Measurements from ENCODE around the gene STX8.
A peak's percentile ranks its signal among the peaks of the same experiment; 100 is the strongest.
"Not testable (repeated sequence)": the region's sequence is repeated elsewhere in the genome, so short reads cannot be mapped to it uniquely, and the experiment has no call there.

STX8 gene

DNA sequence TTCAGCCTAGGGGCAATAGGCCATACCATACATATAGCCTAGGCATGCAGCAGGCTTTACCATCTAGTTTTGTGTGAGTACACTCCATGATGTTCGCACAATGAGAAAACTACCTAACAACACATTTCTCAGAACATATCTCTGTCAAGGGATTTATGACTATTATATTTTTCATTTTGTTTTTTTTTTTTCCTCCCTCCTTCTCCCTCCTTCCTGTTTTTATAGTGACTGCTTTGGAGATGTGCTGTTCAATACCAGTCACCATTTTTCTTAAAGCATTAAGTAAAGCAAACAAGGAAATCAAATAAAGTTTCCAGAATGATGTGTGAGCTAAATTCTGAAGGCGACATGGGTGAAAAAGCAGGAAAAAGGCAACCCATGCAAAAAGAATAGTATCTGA is 194.6 kb downstream of the STX8 start:
- DNase-seq = no peak

DNA sequence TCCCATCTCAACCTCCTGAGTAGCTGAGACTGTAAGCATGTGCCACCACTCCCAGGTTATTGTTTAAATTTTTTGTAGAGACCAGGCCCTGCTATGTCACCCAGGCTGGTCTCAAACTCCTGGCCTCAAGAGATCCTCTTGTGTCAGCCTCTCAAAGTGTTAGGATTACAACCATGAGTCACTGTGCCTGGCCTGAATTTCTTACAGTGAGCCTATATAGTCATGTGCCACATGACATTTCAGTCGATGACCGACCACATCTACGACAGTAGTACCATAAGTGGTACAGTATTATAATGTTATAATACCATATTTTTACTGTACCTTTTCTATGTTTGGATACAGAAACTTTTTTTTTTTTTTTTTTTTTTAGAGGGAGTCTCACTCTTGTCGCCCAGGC is 195.3 kb downstream of the STX8 start:
- no peak for DNase-seq

DNA sequence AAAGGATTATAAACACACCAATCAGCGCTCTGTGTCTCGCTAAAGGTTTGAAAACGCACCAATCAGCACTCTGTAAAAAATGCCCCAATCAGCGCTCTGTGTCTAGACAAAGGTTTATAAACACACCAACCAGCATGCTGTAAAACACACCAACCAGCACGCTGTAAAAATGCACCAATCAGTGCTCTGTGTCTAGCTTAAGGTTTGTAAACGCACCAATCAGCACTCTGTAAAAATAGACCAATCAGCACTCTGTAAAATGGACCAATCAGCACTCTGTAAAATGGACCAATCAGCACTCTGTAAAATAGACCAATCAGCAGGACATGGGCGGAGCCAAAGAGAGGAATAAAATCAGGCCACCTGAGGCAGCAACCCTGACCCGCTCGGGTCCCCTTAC is 199.4 kb downstream of the STX8 start:
- DNase-seq = not testable (repeated sequence)

DNA sequence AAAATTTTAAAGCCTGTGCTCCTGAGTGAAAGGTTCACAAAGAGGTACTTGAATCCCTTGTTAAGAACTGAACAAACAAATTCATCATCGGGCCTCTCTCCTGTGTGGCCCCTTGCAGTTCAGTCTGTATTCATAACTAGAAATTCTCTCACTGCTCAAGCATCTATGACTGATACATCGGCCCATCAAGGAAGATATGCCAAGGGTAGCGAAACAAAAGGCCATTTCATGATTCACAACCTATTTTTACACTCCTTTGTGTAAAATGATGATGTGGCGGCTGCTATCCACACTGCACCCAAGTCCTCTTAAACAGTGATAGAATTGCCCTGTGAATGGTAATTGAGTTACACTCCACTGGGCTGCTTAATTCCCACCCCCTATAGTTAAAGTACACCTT is 204.6 kb downstream of the STX8 start:
- DNase-seq = peak; percentile 89

DNA sequence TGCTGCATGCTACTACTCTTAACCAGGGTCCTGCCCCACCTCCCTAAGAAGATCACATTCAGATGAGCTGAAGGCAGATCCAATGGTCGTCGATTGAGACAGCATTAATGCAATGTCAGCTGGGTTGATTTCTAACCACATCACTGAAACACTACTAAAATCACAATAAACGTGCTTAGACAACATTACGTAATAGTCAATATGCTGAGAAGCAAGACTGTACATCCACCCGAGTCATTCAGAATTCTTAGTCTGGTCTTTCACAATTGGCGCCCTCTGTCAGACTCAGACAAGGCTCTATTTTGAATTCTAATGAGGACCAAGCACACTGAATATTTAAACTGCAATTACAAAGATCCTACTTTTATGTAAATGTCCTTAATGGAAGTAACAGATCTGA is 205.2 kb downstream of the STX8 start:
- DNase-seq = peak; percentile 67

DNA sequence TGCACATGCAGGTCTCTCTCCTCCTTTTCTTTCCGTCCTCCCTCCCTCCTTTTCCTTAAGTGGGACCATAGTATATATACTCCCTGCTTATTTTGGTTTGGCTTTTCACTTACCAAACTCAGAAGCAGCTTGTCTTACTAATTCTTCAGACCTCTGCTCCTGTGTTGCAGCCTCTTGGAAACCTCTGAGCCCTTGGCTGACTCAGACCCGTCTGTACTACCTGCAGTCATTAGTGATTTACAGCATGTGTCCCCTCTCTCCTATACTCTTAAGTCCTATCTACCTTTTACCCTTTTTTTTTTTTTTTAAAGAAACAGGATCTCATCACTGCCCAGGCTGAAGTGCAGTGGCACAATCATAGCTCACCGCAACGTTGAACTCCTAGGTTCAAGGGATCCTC is 207.0 kb downstream of the STX8 start:
- DNase-seq = no peak

DNA sequence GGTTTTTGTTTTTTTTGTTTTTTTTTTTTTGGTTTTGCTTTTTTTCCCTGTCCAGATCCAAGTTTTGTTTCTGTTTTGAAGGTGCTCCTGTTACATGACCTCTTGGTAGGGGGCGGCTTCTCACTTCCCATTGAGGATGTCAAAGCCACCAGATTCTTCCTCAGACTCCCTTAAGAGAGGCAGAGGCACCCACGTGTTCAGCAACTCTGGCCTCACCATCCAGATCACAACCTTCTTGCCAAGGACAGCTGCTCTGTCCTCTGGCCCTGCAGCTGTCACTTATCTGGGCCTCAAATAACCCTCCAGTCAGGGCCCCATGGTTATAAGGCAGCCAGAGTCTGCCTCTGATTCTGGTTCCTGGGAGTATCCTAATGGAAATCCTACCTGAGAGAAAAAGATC is 208.5 kb downstream of the STX8 start:
- DNase-seq = no peak

DNA sequence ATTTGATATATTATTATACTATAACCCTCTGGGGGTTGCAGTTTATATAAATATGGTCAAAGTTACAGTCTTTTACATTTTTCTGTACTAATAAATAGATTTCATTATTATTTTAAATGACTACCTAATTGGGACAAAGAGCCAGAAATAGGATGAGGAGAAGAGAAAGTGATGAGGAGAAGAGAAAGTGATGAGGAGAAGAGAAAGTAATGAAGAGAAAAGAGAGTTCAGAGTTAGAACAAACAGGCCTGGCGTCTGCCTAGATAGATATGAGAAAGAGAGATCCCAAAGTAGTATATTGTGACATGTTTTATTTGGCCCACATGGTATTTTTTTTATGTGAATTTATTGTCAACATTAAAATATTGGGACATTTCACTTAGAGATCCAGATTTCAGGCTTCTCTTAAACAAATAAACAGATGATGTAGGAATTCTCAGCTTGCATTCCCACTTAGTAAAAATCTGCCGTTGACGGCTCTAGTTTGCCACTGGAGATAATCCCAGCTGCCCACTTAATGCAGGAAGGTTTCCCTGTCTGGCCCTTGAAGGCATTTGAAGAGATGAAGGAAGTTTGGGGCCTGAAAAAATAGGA is 210.7 kb downstream of the STX8 start:
- no peak for DNase-seq

DNA sequence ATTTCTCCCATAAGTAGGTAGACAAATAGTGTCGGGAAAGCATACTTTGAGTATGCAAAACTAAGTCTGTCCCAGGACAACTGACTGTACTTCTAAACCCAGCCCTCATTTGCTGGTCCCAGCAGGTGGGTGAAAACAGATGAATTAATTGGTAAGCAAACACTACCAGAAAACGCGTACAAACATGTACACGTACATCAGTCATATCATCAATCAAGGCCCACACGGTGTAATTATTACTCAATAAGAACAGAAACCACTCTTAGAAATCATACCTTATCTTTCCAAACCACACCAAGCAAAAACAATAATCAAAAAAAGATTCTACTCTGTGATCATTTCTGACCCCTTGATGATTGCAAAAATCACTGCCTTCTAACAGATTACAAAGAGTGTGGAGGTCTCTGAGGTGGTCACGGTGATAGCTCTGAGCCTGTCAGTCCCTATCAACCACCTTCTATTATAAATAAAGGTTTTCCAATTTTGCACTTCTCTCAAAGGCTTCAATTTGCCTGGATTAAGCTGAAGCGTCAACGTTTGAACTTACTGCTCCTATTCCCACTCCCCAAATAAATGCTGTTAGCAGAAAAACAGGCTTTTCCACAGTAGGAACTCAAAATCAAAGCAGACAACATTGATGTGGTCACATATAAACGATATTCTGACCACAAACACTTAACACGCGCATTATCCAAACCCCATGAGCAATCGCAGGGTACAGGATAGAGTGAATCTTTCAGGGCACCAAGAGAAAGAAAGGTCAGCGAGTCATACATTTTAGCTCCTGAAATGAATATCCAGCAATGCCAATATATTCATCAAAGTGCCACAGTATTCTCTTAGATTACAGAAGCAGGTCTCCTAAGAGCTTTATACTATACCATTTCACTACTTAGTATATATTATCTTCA is 211.9 kb downstream of the STX8 start:
- DNase-seq = peak; percentile 10

DNA sequence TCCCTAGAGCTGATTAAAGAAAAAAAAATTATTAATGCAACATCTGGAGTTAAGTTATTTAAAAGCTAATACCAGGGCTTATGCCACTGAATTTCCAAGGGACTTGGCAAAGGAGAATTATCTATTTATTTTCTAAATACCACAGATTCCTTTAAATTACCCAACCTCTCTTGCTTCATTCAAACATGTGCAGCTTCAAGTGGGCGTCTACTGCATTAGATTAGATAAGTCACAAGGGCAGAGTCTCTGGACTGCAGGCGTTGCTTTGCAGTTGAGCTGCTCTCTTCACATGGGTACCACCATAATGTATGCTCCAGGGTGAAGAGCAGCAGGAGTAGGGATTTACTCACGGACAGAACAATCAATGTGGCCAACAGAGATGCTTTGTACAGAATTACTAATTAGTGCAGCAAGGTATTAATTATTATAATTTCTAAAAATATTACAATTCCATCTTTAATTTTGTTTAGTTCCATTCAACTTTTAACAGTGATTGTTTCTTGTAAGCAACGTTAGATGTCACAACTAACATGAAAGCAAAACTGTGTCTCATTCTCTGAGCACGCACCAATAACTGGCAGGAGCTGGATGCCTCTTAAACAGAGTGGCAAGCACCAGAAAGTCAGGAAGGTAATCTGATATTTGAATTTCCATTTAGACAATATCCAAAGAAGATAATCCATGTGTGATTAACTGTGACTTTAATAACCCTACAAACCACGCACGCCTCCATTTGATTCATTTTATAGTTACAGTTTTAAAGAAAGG is 214.2 kb downstream of the STX8 start:
- no peak for DNase-seq

DNA sequence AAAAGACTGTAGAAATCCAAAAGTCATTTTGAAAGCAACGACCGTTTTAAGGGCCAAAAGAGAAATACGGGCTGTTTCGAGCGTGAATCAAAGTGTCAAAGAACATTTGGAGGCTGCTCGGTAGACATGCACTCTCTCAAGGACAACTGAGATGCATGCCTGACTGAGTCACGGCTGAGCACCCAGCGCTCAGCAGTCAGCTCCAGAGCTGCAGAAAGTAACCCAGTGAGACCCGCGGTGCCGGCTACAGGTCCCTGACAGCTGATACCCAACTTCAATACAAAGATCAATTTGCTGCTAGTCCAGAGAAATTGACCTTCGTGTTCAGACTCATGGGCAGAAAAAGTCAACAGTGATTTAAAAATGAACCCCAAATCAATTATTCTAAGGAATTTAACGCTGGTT is 214.9 kb downstream of the STX8 start:
- no peak for DNase-seq

DNA sequence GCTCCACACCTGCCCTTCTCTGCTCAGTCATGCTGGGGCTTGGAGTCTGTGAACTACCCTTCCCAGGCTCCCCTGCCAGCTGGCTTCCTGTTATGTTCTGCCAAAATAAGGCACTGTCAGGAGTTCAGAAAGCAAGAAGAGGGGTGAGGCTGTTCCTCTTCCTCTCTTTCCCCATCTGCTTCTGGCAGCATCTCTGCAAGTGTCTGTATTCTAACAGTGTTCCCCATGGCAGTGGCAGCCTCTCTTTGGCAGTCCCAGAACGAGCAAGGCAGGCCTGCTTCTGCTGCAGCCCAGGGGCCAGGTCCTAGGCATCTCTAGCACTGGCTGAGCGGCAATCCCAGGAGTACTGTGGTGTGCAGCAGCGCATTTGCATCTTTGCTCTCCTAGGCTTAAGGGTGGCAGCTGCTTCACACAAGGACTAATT is 219.1 kb downstream of the STX8 start:
- no peak for DNase-seq

DNA sequence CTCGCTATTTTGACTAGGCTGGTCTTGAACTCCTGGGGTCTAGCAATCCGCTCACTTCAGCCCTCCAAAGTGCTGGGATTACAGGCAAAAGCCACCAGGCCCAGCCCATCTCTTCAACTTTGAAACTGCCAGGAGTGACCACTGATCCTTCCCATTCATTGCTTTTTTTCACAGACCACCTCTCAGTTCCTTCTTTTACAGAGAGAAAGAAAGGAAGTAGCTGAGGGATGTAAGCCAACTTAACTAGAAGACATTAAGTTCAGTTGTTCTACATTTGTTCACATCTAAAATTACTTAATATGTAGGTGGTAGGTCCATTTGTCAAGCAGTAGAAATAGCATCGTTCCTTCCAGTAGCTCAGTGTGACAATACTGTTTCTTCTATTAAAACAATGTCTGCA is 219.8 kb downstream of the STX8 start:
- no peak for DNase-seq

DNA sequence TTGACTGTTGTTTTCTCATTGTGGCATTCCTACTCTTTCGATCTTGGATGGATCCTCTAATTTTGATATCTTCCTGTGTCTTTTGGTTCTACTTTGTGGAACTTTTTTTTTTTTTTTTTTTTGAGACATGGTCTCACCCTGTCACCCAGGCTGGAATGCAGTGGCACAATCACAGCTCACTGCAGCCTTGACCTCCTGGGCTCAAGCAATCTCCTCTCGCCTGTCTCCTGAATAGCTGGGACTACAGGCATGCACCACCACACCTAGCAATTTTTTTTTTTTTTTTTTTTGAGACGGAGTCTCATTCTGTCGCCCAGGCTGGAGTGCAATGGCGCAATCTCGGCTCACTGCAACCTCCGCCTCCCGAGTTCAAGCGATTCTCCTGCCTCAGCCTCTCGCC is 220.4 kb downstream of the STX8 start:
- not testable (repeated sequence) for DNase-seq

DNA sequence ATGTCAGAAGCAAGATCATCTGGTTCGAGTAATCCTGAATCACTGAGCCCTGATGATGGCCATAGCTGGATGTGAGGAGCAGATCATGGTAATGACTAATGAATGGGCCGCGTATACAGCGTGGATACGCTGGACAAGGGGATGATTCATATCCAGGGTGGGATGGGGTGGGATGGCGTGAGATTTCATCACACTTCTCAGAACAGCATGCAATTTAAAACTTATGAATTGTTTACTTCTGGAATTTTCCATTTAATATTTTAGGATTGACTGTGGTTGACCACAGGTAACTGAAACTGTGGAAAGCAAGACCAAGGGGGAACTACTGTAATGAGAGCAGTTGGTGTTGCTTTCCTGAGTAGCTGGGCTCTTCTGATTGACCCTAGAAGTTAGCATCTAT is 225.5 kb downstream of the STX8 start:
- no peak for DNase-seq

DNA sequence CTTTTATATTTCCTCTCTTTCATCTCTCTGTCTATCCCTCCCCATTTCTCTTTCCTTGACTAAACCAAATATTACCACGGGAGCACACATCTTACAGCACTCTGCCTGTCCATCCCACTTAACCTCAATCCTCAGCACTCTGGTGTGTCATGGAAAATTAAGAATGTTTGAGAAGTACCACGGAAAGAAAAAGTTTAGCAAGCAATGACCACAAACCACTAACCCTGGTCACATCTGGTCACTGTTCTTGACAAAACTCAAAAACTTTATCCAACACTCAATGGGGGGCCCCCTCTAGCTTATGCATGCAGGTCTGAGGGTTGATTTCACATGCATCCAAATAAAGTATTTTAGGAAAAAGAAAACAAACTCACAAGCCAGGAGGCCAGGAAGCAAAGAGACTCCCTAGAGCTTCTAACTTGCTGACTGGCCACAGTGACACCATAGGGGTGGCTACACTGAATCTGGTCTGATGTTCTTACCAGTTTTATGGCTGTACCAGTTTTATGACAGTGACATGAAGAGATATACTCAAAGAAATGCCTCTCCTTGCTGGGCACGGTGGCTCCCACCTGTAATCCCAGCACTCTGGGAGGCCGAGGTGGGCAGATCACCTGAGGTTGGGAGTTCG is 229.2 kb downstream of the STX8 start:
- DNase-seq = no peak

DNA sequence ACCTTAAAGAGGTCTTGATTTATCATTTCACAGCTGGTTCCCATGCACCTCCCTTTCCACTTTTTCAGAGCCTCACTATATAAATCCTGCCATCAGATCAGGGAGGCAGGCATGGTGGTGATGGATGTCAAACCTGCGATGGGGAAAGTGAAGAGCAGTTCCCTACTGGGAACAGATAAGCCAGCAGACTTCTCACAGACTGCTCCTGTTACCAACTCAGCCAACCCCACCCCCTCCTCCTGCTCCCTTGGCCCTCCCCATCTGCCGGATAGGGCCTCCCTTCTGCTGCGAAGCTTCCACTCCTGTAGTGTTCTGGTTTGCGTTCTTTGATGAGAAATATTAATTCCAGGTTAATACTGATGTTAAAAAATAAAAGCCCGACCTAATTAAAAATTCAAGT is 232.1 kb downstream of the STX8 start:
- no peak for DNase-seq

DNA sequence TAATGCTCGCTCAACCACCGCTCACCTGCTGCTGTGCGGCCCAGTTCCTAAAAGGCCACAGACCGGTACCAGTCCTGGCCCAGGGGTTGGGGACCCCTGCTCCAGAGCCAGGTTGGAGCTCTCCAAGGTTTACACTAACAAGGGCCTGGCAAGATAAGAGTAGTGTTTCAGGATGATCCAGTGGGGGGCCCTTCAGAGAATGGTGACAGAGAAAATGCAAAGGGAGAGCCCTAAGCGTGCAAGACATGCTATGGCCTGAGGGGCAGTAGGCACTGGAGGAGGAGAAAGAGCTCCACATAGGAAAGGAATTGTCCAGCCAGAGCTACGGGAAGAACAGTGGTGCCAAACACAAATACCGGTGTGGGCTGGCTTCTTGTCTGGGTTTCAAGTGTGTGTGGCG is 233.4 kb downstream of the STX8 start:
- no peak for DNase-seq

DNA sequence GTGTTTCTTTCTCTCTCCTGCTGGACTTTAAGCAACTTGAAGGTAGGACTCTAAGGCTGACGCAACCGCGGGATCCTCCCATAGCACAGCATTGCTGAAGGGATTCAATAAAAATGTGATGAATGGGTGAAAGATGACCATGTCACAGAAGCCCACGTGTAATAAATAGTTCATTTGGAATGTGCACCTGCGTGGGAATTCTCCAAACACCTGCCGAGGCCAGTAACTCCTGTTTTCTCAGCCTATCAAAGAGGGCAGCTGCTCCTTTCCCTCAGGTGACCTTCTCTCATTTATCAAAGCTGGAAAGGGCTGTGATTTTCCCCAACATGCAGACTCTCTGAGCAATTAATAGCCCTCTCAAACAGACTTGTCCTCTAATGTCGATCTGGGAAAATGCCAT is 235.7 kb downstream of the STX8 start:
- no peak for DNase-seq

DNA sequence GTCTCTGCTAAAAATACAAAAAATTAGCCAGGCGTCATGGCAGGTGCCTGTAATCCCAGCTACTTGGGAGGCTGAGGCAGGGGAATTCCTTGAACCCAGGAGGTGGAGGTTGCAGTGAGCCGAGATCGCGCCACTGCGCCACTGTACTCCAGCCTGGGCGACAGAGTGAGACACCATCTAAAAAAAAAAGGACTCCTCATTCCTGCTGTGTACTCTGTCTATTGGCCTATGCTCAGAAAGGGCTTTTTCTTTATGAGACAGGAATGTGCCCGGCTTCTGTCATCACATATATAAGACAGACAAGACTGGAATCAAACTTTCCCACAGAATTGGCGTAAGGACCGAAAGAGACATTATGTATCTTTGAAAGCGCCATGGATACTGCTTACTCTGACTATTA is 236.1 kb downstream of the STX8 start:
- DNase-seq = not testable (repeated sequence)

DNA sequence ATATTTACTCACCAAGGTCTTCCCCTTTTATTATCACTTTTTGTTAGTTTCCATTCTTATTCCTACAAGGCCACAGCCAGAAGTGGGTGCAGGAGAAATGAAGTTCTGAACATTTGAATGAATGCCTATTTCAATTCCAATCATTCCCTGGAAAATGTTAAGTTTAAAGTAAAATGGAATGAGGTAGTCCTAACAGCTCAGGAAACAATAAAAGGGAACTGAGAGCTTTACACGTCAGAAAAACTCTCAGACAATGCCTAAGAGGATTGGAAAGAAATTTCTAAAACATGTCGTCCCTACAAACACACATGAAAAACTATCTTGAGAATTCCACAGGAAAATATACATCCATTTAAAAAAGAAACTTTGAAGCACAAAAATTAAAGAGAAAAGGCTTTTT is 238.8 kb downstream of the STX8 start:
- DNase-seq = no peak

DNA sequence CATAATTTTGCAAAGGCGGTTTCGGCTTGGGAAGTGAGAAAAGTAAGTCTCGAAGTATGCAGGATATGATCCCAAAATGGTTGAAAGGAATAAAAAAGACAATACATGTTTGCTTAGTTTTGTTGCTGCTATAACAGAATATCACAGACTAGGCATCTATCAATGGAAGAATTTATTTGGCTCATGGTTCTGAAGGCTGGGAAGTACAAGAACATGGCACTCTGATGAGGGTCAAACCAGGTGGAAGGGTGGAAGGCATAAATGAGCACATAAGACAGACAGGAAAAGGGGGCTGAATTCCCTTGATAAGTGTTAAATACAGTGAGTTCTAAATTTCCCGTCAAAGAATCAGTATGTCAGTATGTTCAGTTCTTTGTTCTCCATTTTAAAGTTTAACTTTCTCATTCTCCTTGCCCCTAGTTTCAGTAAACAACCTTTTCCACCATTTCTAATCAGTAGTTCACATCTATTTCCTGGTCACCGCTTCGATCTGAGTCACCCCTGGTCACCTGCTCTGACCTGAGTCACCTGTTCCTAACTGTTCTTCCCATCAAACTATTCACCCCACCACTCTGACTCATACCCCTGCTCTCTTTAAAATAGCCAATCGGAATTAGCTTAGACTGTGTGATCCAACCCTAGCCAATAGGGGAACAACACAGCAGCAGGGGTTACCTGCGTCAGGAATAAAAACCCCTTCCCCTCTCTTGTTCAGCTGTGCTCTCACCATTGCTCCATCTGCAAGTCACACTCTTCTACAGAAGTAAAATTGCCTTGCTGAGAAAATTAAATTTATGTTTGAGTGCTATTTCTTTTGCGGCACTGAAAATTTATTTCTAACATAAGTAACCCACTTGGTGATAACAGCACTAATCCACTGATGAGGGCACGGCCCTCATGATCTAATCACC is 240.8 kb downstream of the STX8 start:
- no peak for DNase-seq

Measured in NCI-H1436 treated with DMSO at 0.1 percent for 48 hours (cell line).